H1 (cell line): ENCODE measurements around the gene IQGAP1. TPM values are rescaled to one million over a fixed set of nuclear protein-coding genes. Genes with fewer than 3 reads are reported as not detected.

Experiments used
- CTCF ChIA-PET: fragments of 300-600 bp; sonication (Branson Sonifier 250); formaldehyde crosslinking; loops from one replicate; lab custom pipeline; 2021; ENCODE audit not compliant: partially characterized antibody; lab: Charles Lee
- POLR2A ChIA-PET: fragments of 300-600 bp; sonication (Branson Sonifier 250); formaldehyde crosslinking; loops from one replicate; lab custom pipeline; 2021; ENCODE audit warnings: inconsistent platforms; ENCODE audit not compliant: partially characterized antibody; lab: Charles Lee
- DNase-seq, 2 experiments: peaks; one replicate each; pipeline versions ENCODE4 v3.0.0 to v3.0.0-alpha.2; 2010 to 2022; ENCODE audit warnings: low spot score in 2 of 2, low read depth in 1 of 2, mixed read lengths in 1 of 2
- FAIRE-seq: peaks from 2 replicates; lab custom pipeline; 2011; peaks lifted over from hg19 to GRCh38; lab: Jason Lieb, UNC
- H2AFZ ChIP-seq: 2 replicates; pipeline ENCODE4 v1.8.1; 2012; ENCODE audit warnings: low read length, inconsistent platforms
- H2AK5ac ChIP-seq: 2 replicates; pipeline ENCODE4 v1.6.1; 2013; ENCODE audit warnings: low read depth, low read length
- H2BK120ac ChIP-seq: replicated peaks from 2 replicates; pipeline ENCODE3; 2013; ENCODE audit warnings: low read depth, low read length, inconsistent platforms
- H2BK12ac ChIP-seq: 2 replicates; pipeline ENCODE4 v1.6.1; 2013; ENCODE audit warnings: low read depth, low read length
- H2BK15ac ChIP-seq: 2 replicates; pipeline ENCODE4 v1.6.1; 2013; ENCODE audit warnings: low read length
- H2BK20ac ChIP-seq: 2 replicates; pipeline ENCODE4 v1.6.1; 2013; ENCODE audit warnings: low read length
- H2BK5ac ChIP-seq: 2 replicates; pipeline ENCODE4 v1.6.1; 2013; ENCODE audit warnings: low read depth, low read length
- H3K14ac ChIP-seq: 2 replicates; pipeline ENCODE4 v1.6.1; 2013; ENCODE audit warnings: inconsistent platforms; ENCODE audit not compliant: insufficient read length
- H3K18ac ChIP-seq: 2 replicates; pipeline ENCODE4 v1.6.1; 2013; ENCODE audit warnings: low read length; ENCODE audit errors: extremely low read depth
- H3K23ac ChIP-seq: 2 replicates; pipeline ENCODE4 v1.6.1; 2013; ENCODE audit warnings: inconsistent platforms; ENCODE audit not compliant: insufficient read length
- H3K23me2 ChIP-seq: 2 replicates; pipeline ENCODE4 v1.6.1; 2013; ENCODE audit warnings: low read depth, low read length
- H3K27ac ChIP-seq: 2 replicates; pipeline ENCODE4 v1.6.1; 2011; ENCODE audit warnings: low read depth, low read length, inconsistent platforms
- H3K27me3 ChIP-seq, 4 experiments: replicated peaks in 1 of 4; 1 replicate in 1 of 4; 2 replicates in 3 of 4; pipeline versions ENCODE4 v1.6.1 to v1.8.1; 2011 to 2013; ENCODE audit warnings: low read length in 3 of 4, mild to moderate bottlenecking in 3 of 4, inconsistent platforms in 2 of 4, mixed read lengths in 2 of 4, moderate library complexity in 1 of 4; ENCODE audit not compliant: control insufficient read depth in 3 of 4, insufficient read depth in 3 of 4; ENCODE audit errors: extremely low read depth in 1 of 4
- H3K36me3 ChIP-seq, 4 experiments: 2 replicates each; pipeline versions ENCODE4 v1.6.1 to v1.8.1; 2011 to 2013; ENCODE audit warnings: mild to moderate bottlenecking in 4 of 4, low read length in 3 of 4, moderate library complexity in 2 of 4, control low read depth in 1 of 4, inconsistent platforms in 1 of 4; ENCODE audit not compliant: insufficient read depth in 4 of 4, control insufficient read depth in 2 of 4
- H3K4ac ChIP-seq: replicated peaks from 2 replicates; pipeline ENCODE3; 2013; ENCODE audit warnings: low read length, low read depth, mixed read lengths, inconsistent platforms; ENCODE audit not compliant: insufficient read length
- H3K4me1 ChIP-seq, 4 experiments: replicated peaks in 1 of 4; 1 replicate in 1 of 4; 2 replicates in 3 of 4; pipeline versions ENCODE4 v1.6.1 to v1.8.1; 2011 to 2013; ENCODE audit warnings: low read length in 3 of 4, inconsistent platforms in 2 of 4, mixed read lengths in 1 of 4; ENCODE audit not compliant: insufficient read depth in 4 of 4, control insufficient read depth in 3 of 4
- H3K4me2 ChIP-seq, 2 experiments: 2 replicates each; pipeline versions ENCODE4 v1.6.1 to v1.8.1; 2011 to 2013; ENCODE audit warnings: low read depth in 2 of 2, low read length in 2 of 2, control low read depth in 1 of 2, inconsistent platforms in 1 of 2, mild to moderate bottlenecking in 1 of 2; ENCODE audit not compliant: insufficient read depth in 1 of 2
- H3K4me3 ChIP-seq, 4 experiments: fragments of 200-600, 300-600 bp in 1 of 4; sonication (generic), shearing (Covaris generic), sonication (Bioruptor Twin) in 1 of 4; 2 replicates each; pipeline versions ENCODE4 v1.5.1 to v1.8.1; 2011 to 2016; ENCODE audit warnings: low read length in 4 of 4, low read depth in 3 of 4, control low read depth in 2 of 4, inconsistent platforms in 2 of 4, mild to moderate bottlenecking in 2 of 4, mixed read lengths in 1 of 4, moderate library complexity in 1 of 4; ENCODE audit not compliant: insufficient read depth in 2 of 4; ENCODE audit errors: extremely low read depth in 1 of 4
- H3K56ac ChIP-seq: replicated peaks from 2 replicates; pipeline ENCODE3; 2013; ENCODE audit warnings: low read depth, mild to moderate bottlenecking, mixed read lengths, low read length, inconsistent platforms; ENCODE audit not compliant: insufficient read length
- H3K79me1 ChIP-seq: 2 replicates; pipeline ENCODE4 v1.6.1; 2013; ENCODE audit warnings: low read depth, low read length, control low read depth
- H3K79me2 ChIP-seq, 2 experiments: 2 replicates each; pipeline versions ENCODE4 v1.6.1 to v1.8.1; 2012 to 2013; ENCODE audit warnings: low read length in 2 of 2, mild to moderate bottlenecking in 2 of 2, inconsistent platforms in 1 of 2; ENCODE audit not compliant: insufficient read depth in 2 of 2, control insufficient read depth in 1 of 2
- H3K9ac ChIP-seq, 4 experiments: replicated peaks in 1 of 4; 1 replicate in 1 of 4; 2 replicates in 3 of 4; pipeline versions ENCODE4 v1.6.1 to v1.8.1; 2011 to 2013; ENCODE audit warnings: low read depth in 3 of 4, low read length in 3 of 4, control low read depth in 2 of 4, mild to moderate bottlenecking in 2 of 4, moderate library complexity in 2 of 4, inconsistent platforms in 1 of 4; ENCODE audit errors: extremely low read depth in 1 of 4
- H3K9me3 ChIP-seq, 2 experiments: 2 replicates each; pipeline versions ENCODE4 v1.6.1 to v1.8.1; 2012 to 2013; ENCODE audit warnings: mild to moderate bottlenecking in 2 of 2, moderate library complexity in 2 of 2, control low read depth in 1 of 2, inconsistent platforms in 1 of 2, low read depth in 1 of 2, low read length in 1 of 2, mixed read lengths in 1 of 2; ENCODE audit not compliant: insufficient read depth in 2 of 2
- H4K20me1 ChIP-seq, 2 experiments: replicated peaks in 1 of 2; 2 replicates each; pipeline versions ENCODE3 to v1.8.1; 2011 to 2013; ENCODE audit warnings: inconsistent platforms in 2 of 2, low read length in 2 of 2, mild to moderate bottlenecking in 1 of 2; ENCODE audit not compliant: insufficient read depth in 2 of 2, control insufficient read depth in 1 of 2
- H4K5ac ChIP-seq: 2 replicates; pipeline ENCODE4 v1.6.1; 2013; ENCODE audit warnings: low read length, low read depth, mixed read lengths, inconsistent platforms; ENCODE audit not compliant: insufficient read length
- H4K8ac ChIP-seq: 2 replicates; pipeline ENCODE4 v1.8.0; 2013; ENCODE audit warnings: mild to moderate bottlenecking, moderate library complexity, low read length, inconsistent platforms; ENCODE audit not compliant: insufficient read depth; ENCODE audit errors: extremely low read depth
- H4K91ac ChIP-seq: replicated peaks from 2 replicates; pipeline ENCODE3; 2013; ENCODE audit warnings: low read length, mixed read lengths, inconsistent platforms; ENCODE audit not compliant: insufficient read length
- WGBS, 2 experiments: shearing (Covaris generic) in 1 of 2; methylation state at CpG; one replicate each; pipeline versions ENCODE4 v1.1.6 to v1.1.7; 2013 to 2015; ENCODE audit warnings: low lambda C conversion rate in 2 of 2, mixed read lengths in 2 of 2, inconsistent platforms in 1 of 2, low coverage in 1 of 2, missing lambda C conversion rate in 1 of 2; ENCODE audit not compliant: insufficient replicate concordance in 2 of 2, insufficient coverage in 1 of 2, insufficient read length in 1 of 2; ENCODE audit errors: extremely low coverage in 1 of 2, missing lambda C conversion rate in 1 of 2; 5-methylcytosine and 5-hydroxymethylcytosine counted together
- polyA plus RNA-seq, 7 experiments: library from polyadenylated mRNA; depleted of rRNA in 3 of 7; stranded (reverse) in 5 of 7; unstranded in 2 of 7; fragments of >200 nt in 5 of 7; fragments of 200-250 nt in 2 of 7; gene quantifications; 1 replicate in 5 of 7; 2 replicates in 1 of 7; 4 replicates in 1 of 7; pipeline versions ENCODE4 v1.2.1 to v1.2.3, GENCODE V29; 2011 to 2013; ENCODE audit warnings: missing spikeins in 2 of 7, mixed read lengths in 2 of 7
- total RNA-seq: library from RNA; stranded (reverse); fragmentation: NEBNext Ultra II Directional; extraction: Animal tissue kit (Norgen Biotek cat#: 25700); gene quantifications from 2 replicates; pipeline ENCODE4 v1.2.1, GENCODE V29; 2021

The IQGAP1 gene
- total and polyA plus RNA-seq, 2 of the 8 experiments (the other 6 are each of a cell fraction or from before 2014, with no cell fraction given): 56.0 to 138 TPM

GRCh38 chr15:90407871-90408317, 19.9 kb downstream of the IQGAP1 start:
- Histone ChIP-seq H4K91ac (no peak overlapping the region), H2BK15ac (no peak overlapping the region), H3K4me2 (no peak overlapping the region), H2BK120ac (no peak overlapping the region), H3K56ac (no peak overlapping the region), H3K27me3 (no peaks in the 10 kb centered on the region), H3K79me2 (peaks cover 12 to 77% of the 10 kb centered on the region in 2 experiments), H2BK5ac (no peak overlapping the region), H3K36me3 (no peaks in the 10 kb centered on the region), H3K18ac (no peak overlapping the region), H4K8ac (no peak overlapping the region), H2AK5ac (no peak overlapping the region), H3K4me3 (no peak overlapping the region), H3K27ac (peak overlapping the region; percentile 32; the same call in 1 of the 2 replicates), H3K23me2 (no peaks in the 10 kb centered on the region), H3K9ac (peak overlapping the region in 1 of 4 experiments; percentile 52; a peak in 1 of 7 replicates), H2BK12ac (no peak overlapping the region), H3K9me3 (peaks cover 0 to 2% of the 10 kb centered on the region in 2 experiments; a peak in 1 of 4 replicates), H2AFZ (no peak overlapping the region), H2BK20ac (no peak overlapping the region), H4K5ac (no peak overlapping the region), H4K20me1 (no peaks in the 10 kb centered on the region), H3K14ac (no peak overlapping the region), H3K79me1 (no peaks in the 10 kb centered on the region), H3K4ac (no peak overlapping the region), H3K23ac (no peak overlapping the region), H3K4me1 (peaks cover 6 to 20% (median 13%) of the 10 kb centered on the region in 4 experiments; a peak in 6 of 7 replicates)
- no peak for DNase-seq
- CTCF ChIA-PET: interaction anchor here (0.9 to 1.4 kb wide), 4 partner anchors 16 to 88 kb away, joined by 3 read pairs; no protein-coding TSS in a partner anchor
- FAIRE-seq: no peak
- POLR2A ChIA-PET: interaction anchor here (0.6 to 1.6 kb wide), 5 partner anchors 10 to 310 kb away, joined by 3 to 6 read pairs (median 4); partner anchors contain the start of genes BLM and IQGAP1
- WGBS, 2 experiments: 71% methylated on average over 2 of the region's 2 CpGs; no CpG with 5 or more reads in 1 of the 2 experiments
